ENCODE measurements around the gene PCDHB4. TPM values are rescaled to one million over a fixed set of nuclear protein-coding genes. Genes with fewer than 3 reads are reported as not detected.
A peak's percentile ranks its signal among the peaks of the same experiment; 100 is the strongest.
"Not testable (repeated sequence)": the region's sequence is repeated elsewhere in the genome, so short reads cannot be mapped to it uniquely, and the experiment has no call there.

Gene PCDHB4
- not detected for total RNA-seq

DNA sequence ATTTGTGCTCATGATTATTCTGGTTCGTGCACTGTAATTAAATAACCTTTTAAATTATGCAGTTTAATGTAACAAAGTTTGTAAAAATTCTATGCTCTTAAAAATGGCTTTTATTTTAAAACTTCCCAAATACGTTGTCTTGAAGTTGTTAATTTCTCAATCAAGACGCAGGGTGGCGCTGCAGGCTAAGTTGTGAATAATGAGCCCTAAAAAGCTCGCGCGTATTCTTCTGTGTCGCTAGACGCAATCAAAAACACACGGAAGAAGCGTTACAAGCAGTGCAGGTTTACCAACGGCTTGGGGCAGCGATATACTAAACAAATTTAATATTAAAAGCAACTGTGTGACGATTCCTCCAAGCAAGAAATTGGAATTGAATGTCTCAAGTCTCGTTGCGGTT, at the start of gene PCDHB4:
Gene PCDHB4, plus strand, starts transcription at position 256 of the 400 bp plus-strand sequence. CDS start 181 bp downstream, outside the sequence.
- no peak within 1 kb of the TSS for H3K4me3 Mint-ChIP-seq
- DNase-seq, result peak; percentile 28
- peaks cover 11% of the 10 kb centered on the region for H3K9me3 Mint-ChIP-seq
- H3K4me1 Mint-ChIP-seq (ENCODE audit: low read depth), result no peaks in the 10 kb centered on the region
- H3K27me3 Mint-ChIP-seq (ENCODE audit: low read depth), result peaks cover 29% of the 10 kb centered on the region
- H3K27ac Mint-ChIP-seq, result no peak within 1 kb of the TSS
- peaks cover 5% of the 10 kb centered on the region for H3K36me3 Mint-ChIP-seq (ENCODE audit: low read depth)
- CTCF ChIA-PET, result no interaction called here
- intact Hi-C loops (cut with micrococcal nuclease), result no loop called here

- Mint-ChIP-seq H3K36me3 (ENCODE audit: low read depth) (peaks cover 6% of the 10 kb centered on the region), H3K27ac (no peak overlapping the region), H3K27me3 (ENCODE audit: low read depth) (peaks cover 24% of the 10 kb centered on the region), H3K4me3 (peak overlapping the region; percentile 32), H3K9me3 (peaks cover 4% of the 10 kb centered on the region), H3K4me1 (ENCODE audit: low read depth) (no peaks in the 10 kb centered on the region)
- intact Hi-C loops (cut with micrococcal nuclease), result no loop called here
- no peak for DNase-seq
- CTCF ChIA-PET, result interaction anchor here (0.7 kb wide), 4 partner anchors 32 to 247 kb away, joined by 3 to 5 read pairs (median 3); no protein-coding TSS in a partner anchor
Observed at GRCh38 chr5:141077826-141078225, 43.8 kb upstream of the PCDHB4 start.

GRCh38 chr5:141082228-141082627, 39.4 kb upstream of the PCDHB4 start:
- intact Hi-C loops (cut with micrococcal nuclease), result loop anchor here (5.0 to 10.0 kb wide), 3 partner anchors 90 to 443 kb away; partner anchors contain the start of genes PCDHB7 and TAF7
- Mint-ChIP-seq H3K27me3 (ENCODE audit: low read depth) (peaks cover 29% of the 10 kb centered on the region), H3K4me3 (no peak overlapping the region), H3K4me1 (ENCODE audit: low read depth) (peaks cover 6% of the 10 kb centered on the region), H3K27ac (no peak overlapping the region), H3K9me3 (peaks cover 3% of the 10 kb centered on the region), H3K36me3 (ENCODE audit: low read depth) (peaks cover 3% of the 10 kb centered on the region)
- no peak for DNase-seq
- CTCF ChIA-PET, result no interaction called here

GRCh38 chr5:141084487-141084989, 37.1 kb upstream of the PCDHB4 start:
- CTCF ChIA-PET, result interaction anchor here (1.0 kb wide), 1 partner anchor 278 kb away, joined by 4 read pairs; no protein-coding TSS in a partner anchor
- Mint-ChIP-seq H3K9me3 (peaks cover 4% of the 10 kb centered on the region), H3K27me3 (ENCODE audit: low read depth) (peaks cover 23% of the 10 kb centered on the region), H3K4me3 (peak overlapping the region; percentile 85), H3K4me1 (ENCODE audit: low read depth) (peaks cover 6% of the 10 kb centered on the region), H3K36me3 (ENCODE audit: low read depth) (peaks cover 2% of the 10 kb centered on the region), H3K27ac (no peak overlapping the region)
- peak; percentile 77 for DNase-seq
- intact Hi-C loops (cut with micrococcal nuclease), result loop anchor here (1.0 to 10.0 kb wide), 4 partner anchors 88 to 480 kb away; partner anchors contain the start of genes PCDHB7 and TAF7

DNA sequence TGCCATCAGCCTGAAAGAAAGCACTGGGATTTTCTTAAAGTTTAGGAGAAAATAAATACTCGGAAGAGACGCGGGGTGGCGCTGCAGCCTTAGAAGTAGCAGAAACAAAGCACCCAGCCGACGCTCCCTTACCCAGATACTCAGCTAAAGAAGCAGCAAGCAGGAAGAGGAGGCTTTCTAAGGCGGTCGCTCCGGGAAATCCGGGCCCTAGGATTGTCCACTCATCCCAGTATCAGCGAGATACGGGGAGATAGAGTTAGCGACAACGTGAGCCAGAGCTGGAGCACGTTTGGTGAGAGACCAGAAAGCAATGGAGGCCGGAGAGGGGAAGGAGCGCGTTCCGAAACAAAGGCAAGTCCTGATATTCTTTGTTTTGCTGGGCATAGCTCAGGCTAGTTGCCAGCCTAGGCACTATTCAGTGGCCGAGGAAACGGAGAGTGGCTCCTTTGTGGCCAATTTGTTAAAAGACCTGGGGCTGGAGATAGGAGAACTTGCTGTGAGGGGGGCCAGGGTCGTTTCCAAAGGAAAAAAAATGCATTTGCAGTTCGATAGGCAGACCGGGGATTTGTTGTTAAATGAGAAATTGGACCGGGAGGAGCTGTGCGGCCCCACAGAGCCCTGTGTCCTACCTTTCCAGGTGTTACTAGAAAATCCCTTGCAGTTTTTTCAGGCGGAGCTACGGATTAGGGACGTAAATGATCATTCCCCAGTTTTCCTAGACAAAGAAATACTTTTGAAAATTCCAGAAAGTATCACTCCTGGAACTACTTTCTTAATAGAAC, 26.9 kb upstream of the PCDHB4 start, which contains the start of gene PCDHB2:
Gene PCDHB2, plus strand, starts transcription at position 135 of the 782 bp plus-strand sequence. Its CDS starts 176 bp downstream, at position 311.
- intact Hi-C loops (cut with micrococcal nuclease), result no loop called here
- H3K27me3 Mint-ChIP-seq (ENCODE audit: low read depth), result peaks cover 34% of the 10 kb centered on the region
- H3K4me3 Mint-ChIP-seq, result peak within 1 kb of the TSS; percentile 28
- H3K36me3 Mint-ChIP-seq (ENCODE audit: low read depth), result peaks cover 13% of the 10 kb centered on the region
- H3K4me1 Mint-ChIP-seq (ENCODE audit: low read depth), result no peaks in the 10 kb centered on the region
- CTCF ChIA-PET, result interaction anchor here (0.6 to 1.8 kb wide), 2 partner anchors 9 to 345 kb away, joined by 4 to 9 read pairs; no protein-coding TSS in a partner anchor
- H3K9me3 Mint-ChIP-seq, result peaks cover 21% of the 10 kb centered on the region
- H3K27ac Mint-ChIP-seq, result no peak within 1 kb of the TSS
- DNase-seq, result peak; percentile 26

GRCh38 chr5:141095263-141095641, 26.4 kb upstream of the PCDHB4 start:
- no peak overlapping the region for H3K4me3 Mint-ChIP-seq
- peaks cover 38% of the 10 kb centered on the region for H3K27me3 Mint-ChIP-seq (ENCODE audit: low read depth)
- H3K4me1 Mint-ChIP-seq (ENCODE audit: low read depth), result no peaks in the 10 kb centered on the region
- DNase-seq, result no peak
- peaks cover 13% of the 10 kb centered on the region for H3K36me3 Mint-ChIP-seq (ENCODE audit: low read depth)
- H3K27ac Mint-ChIP-seq, result no peak overlapping the region
- peaks cover 21% of the 10 kb centered on the region for H3K9me3 Mint-ChIP-seq
- intact Hi-C loops (cut with micrococcal nuclease), result no loop called here
- CTCF ChIA-PET, result interaction anchor here (1.8 kb wide), 1 partner anchor 9 kb away, joined by 9 read pairs; no protein-coding TSS in a partner anchor

GRCh38 chr5:141096181-141096580, 25.4 kb upstream of the PCDHB4 start:
- intact Hi-C loops (cut with micrococcal nuclease); H3K4me3 Mint-ChIP-seq; DNase-seq; CTCF ChIA-PET; H3K4me1 Mint-ChIP-seq (ENCODE audit: low read depth); H3K27ac Mint-ChIP-seq: not testable (repeated sequence)
- peaks cover 17% of the 10 kb centered on the region for H3K36me3 Mint-ChIP-seq (ENCODE audit: low read depth)
- H3K27me3 Mint-ChIP-seq (ENCODE audit: low read depth), result peaks cover 43% of the 10 kb centered on the region
- peaks cover 30% of the 10 kb centered on the region for H3K9me3 Mint-ChIP-seq

DNA sequence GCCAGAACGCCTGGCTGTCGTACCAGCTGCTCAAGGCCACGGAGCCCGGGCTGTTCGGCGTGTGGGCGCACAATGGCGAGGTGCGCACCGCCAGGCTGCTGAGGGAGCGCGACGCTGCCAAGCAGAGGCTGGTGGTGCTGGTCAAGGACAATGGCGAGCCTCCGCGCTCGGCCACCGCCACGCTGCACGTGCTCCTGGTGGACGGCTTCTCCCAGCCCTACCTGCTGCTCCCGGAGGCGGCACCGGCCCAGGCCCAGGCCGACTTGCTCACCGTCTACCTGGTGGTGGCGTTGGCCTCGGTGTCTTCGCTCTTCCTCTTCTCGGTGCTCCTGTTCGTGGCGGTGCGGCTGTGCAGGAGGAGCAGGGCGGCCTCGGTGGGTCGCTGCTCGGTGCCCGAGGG, 25.0 kb upstream of the PCDHB4 start:
- peaks cover 17% of the 10 kb centered on the region for H3K36me3 Mint-ChIP-seq (ENCODE audit: low read depth)
- H3K4me3 Mint-ChIP-seq; intact Hi-C loops (cut with micrococcal nuclease); H3K4me1 Mint-ChIP-seq (ENCODE audit: low read depth); CTCF ChIA-PET; H3K27ac Mint-ChIP-seq; DNase-seq: not testable (repeated sequence)
- peaks cover 47% of the 10 kb centered on the region for H3K27me3 Mint-ChIP-seq (ENCODE audit: low read depth)
- peaks cover 32% of the 10 kb centered on the region for H3K9me3 Mint-ChIP-seq

GRCh38 chr5:141100243-141100805, 21.3 kb upstream of the PCDHB4 start, which contains the start of gene PCDHB3:
PCDHB3 (plus strand) TSS chr5:141100473; CDS start chr5:141100650, 177 bp downstream.
- peaks cover 21% of the 10 kb centered on the region for H3K9me3 Mint-ChIP-seq
- H3K36me3 Mint-ChIP-seq (ENCODE audit: low read depth), result peaks cover 16% of the 10 kb centered on the region
- H3K27ac Mint-ChIP-seq, result no peak within 1 kb of the TSS
- CTCF ChIA-PET, result interaction anchor here (1.2 kb wide), 1 partner anchor 15 kb away, joined by 3 read pairs; no protein-coding TSS in a partner anchor
- no peak within 1 kb of the TSS for H3K4me3 Mint-ChIP-seq
- peak; percentile 70 for DNase-seq
- H3K27me3 Mint-ChIP-seq (ENCODE audit: low read depth), result peaks cover 42% of the 10 kb centered on the region
- intact Hi-C loops (cut with micrococcal nuclease), result no loop called here
- peaks cover 2% of the 10 kb centered on the region for H3K4me1 Mint-ChIP-seq (ENCODE audit: low read depth)

DNA sequence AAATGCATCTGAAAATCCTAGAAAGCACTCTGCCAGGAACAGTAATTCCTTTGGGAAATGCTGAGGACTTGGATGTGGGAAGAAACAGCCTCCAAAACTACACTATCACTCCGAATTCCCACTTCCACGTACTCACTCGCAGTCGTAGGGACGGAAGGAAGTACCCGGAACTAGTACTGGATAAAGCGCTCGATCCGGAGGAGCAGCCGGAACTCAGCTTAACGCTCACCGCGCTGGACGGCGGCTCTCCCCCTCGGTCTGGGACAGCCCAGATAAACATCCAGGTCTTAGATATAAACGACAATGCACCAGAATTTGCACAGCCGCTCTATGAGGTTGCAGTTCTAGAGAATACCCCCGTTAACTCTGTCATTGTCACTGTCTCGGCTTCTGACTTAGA, 20.6 kb upstream of the PCDHB4 start:
- Mint-ChIP-seq H3K27ac (no peak overlapping the region), H3K27me3 (ENCODE audit: low read depth) (peaks cover 36% of the 10 kb centered on the region), H3K9me3 (peaks cover 16% of the 10 kb centered on the region), H3K4me1 (ENCODE audit: low read depth) (peaks cover 2% of the 10 kb centered on the region), H3K4me3 (no peak overlapping the region), H3K36me3 (ENCODE audit: low read depth) (peaks cover 10% of the 10 kb centered on the region)
- intact Hi-C loops (cut with micrococcal nuclease), result no loop called here
- CTCF ChIA-PET, result interaction anchor here (1.2 kb wide), 1 partner anchor 15 kb away, joined by 3 read pairs; no protein-coding TSS in a partner anchor
- DNase-seq, result no peak

DNA sequence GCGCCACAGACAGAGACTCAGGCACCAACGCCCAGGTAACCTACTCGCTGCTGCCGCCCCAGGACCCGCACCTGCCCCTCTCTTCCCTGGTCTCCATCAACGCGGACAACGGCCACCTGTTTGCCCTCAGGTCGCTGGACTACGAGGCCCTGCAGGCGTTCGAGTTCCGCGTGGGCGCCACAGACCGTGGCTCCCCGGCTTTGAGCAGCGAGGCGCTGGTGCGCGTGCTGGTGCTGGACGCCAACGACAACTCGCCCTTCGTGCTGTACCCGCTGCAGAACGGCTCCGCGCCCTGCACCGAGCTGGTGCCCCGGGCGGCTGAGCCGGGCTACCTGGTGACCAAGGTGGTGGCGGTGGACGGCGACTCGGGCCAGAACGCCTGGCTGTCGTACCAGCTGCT, 19.5 kb upstream of the PCDHB4 start:
- peaks cover 10% of the 10 kb centered on the region for H3K36me3 Mint-ChIP-seq (ENCODE audit: low read depth)
- H3K27ac Mint-ChIP-seq; DNase-seq; H3K4me3 Mint-ChIP-seq; H3K4me1 Mint-ChIP-seq (ENCODE audit: low read depth); CTCF ChIA-PET; intact Hi-C loops (cut with micrococcal nuclease): not testable (repeated sequence)
- peaks cover 36% of the 10 kb centered on the region for H3K27me3 Mint-ChIP-seq (ENCODE audit: low read depth)
- H3K9me3 Mint-ChIP-seq, result peaks cover 15% of the 10 kb centered on the region

GRCh38 chr5:141102471-141102870, 19.1 kb upstream of the PCDHB4 start:
- peaks cover 15% of the 10 kb centered on the region for H3K9me3 Mint-ChIP-seq
- CTCF ChIA-PET; intact Hi-C loops (cut with micrococcal nuclease); H3K4me1 Mint-ChIP-seq (ENCODE audit: low read depth); H3K27ac Mint-ChIP-seq; H3K4me3 Mint-ChIP-seq; DNase-seq: not testable (repeated sequence)
- H3K27me3 Mint-ChIP-seq (ENCODE audit: low read depth), result peaks cover 38% of the 10 kb centered on the region
- H3K36me3 Mint-ChIP-seq (ENCODE audit: low read depth), result peaks cover 11% of the 10 kb centered on the region

All from activated naive CD4-positive, alpha-beta T cell treated with anti-CD3 and anti-CD28 coated beads for 36 hours (primary cell).